NCI-H146 treated with DMSO at 0.1 percent for 48 hours (cell line): Measurements from ENCODE around the gene IL17RB.
A peak's percentile ranks its signal among the peaks of the same experiment; 100 is the strongest.

Source experiments
- DNase-seq: peaks from one replicate; lab custom pipeline; 2025; ENCODE audit not compliant: unreplicated experiment; lab: John Stamatoyannopoulos, UW

The IL17RB gene, protein sequence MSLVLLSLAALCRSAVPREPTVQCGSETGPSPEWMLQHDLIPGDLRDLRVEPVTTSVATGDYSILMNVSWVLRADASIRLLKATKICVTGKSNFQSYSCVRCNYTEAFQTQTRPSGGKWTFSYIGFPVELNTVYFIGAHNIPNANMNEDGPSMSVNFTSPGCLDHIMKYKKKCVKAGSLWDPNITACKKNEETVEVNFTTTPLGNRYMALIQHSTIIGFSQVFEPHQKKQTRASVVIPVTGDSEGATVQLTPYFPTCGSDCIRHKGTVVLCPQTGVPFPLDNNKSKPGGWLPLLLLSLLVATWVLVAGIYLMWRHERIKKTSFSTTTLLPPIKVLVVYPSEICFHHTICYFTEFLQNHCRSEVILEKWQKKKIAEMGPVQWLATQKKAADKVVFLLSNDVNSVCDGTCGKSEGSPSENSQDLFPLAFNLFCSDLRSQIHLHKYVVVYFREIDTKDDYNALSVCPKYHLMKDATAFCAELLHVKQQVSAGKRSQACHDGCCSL

DNA sequence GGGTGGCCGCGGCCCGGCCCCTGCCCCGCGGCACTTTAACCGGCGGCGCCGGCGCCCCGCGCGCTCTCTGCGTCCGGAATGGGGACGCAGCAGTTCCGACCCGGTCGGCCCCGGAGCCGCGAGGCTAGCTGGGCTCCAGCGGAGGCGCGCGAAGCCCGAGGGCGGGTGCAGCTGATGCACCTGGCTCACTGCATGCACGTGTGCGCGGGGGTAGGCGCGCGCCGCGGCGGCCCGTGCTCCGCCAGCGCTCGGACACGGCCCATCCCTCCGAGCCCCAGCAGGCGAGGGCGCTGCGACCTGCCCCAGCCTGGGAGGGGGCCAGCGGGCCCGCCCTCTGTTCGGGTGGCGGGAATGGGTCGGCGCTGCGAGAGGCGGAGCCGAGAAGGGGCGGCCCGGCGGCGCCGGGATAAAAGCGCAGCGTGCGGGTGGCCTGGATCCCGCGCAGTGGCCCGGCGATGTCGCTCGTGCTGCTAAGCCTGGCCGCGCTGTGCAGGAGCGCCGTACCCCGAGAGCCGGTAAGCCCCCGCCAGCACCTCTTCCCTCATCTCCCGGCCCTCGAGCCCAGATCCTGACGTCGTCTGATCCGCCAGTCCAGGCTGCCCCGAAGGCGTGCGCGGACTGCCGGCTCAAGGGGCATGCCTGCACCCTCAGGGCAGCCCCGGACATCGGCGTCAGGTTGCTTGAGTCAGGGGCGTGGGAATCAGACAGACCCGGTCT, at the start of gene IL17RB, which contains the start of gene CHDH:
Gene IL17RB, plus strand, starts transcription at position 435 of the 717 bp plus-strand sequence. Its CDS starts 21 bp downstream, at position 456.
Gene CHDH, minus strand, starts transcription at position 286 of the 717 bp plus-strand sequence. CDS start 22,411 bp downstream, outside the sequence.
- peak; percentile 56 for DNase-seq

DNA sequence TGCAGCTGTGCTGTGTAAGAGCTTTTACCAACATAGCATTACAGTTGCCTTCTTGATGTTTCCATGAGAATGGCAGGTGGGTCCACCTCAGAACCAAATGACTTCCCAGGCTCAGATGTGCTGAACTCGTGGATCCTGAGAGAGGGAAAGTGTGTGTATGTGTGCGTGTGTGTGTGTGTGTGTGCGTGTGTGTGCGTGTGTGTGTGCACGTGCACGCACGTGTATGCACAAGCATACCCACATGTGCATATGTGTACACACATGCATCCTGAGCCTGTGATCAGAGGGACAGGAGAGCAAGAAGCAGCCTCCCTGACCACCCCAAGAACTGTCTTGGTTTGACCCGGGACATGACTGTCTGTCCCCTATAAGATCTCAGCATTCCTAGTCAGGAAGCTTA, 48.2 kb upstream of the IL17RB start:
- DNase-seq: no peak

DNA sequence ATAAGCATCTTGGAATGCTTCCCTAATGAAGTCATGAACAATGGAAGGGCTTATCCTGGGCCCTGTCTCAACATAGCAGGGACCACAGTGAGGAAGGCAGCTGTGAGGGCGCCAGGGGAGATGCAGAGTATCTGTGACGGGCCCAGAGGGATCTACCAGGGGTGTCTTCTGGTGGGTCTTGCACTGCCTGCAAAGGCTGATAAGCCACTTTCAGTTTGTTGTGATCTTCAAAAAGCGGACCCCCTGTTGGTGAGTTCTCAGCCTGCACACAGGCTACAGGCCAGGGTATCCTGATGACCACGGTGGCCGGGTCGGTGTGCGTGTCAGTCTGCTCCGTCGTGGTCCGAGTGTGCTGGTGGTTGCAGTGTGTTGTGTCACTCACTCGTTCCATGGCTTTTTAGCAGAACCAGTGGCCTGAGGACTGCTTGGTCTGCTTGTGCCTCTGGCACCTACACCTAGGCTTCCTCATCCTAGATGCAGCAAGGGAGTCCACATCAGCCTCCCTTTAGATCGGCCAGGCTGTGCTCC, 47.0 kb upstream of the IL17RB start:
- DNase-seq: no peak

DNA sequence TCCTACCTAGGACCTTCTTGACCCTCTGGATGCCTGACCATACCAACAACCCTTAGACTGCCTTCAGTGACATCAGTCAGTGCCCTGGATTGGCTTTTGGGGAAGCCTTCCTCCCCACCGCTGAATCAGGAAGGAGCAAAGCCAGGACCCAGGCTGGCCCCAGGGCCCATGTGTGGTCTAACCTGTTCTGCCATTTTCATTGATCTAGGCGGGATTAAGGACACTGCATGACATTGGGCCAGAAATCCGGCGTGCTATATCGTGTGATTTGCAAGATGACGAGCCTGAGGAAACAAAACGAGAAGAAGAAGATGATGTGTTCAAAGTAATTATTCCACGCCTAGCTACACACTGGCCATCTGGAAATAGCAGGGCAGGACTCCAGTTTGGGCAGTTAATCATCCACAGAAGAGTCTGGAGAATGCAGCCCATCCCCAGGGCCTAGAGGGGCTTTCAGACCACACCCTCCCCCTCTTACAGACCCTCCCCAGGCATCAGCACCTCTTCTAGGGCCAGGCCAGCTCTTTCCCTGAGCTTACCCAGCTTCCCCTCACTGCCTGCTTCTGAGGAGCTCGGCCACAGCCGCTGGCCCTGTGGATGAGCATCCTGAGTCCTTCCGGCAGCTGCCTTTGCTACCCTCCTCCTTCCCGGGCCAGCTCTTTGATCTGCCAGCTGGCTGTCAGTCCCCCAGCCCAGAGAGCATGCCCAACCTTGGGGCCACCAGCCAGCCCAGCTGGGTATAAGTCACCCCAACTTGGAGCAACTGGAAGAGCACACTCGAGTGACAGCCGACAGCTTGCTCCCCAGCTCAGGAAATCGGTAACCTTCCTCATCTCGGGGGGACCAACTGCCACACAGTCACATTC, 46.1 kb upstream of the IL17RB start:
- DNase-seq: no peak

DNA sequence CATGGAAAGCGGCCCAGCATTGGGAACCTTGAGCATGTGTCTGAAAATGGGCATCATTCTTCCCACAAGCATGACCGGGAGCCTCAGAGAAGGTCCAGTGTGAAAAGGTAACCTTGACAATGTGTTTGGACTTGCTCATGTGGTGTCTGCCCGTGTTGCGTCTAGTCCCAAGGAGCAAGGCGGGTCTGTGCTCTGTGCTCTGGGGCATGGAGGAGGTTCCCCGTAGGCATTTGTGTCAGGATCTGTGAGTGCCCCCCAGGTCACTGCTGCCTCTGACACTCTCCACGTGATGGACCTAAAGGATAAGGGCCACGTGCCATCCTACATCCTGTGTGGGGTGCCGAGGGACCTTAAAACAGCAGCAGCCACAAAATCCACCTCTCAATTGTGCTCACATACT, 45.0 kb upstream of the IL17RB start:
- DNase-seq: no peak

DNA sequence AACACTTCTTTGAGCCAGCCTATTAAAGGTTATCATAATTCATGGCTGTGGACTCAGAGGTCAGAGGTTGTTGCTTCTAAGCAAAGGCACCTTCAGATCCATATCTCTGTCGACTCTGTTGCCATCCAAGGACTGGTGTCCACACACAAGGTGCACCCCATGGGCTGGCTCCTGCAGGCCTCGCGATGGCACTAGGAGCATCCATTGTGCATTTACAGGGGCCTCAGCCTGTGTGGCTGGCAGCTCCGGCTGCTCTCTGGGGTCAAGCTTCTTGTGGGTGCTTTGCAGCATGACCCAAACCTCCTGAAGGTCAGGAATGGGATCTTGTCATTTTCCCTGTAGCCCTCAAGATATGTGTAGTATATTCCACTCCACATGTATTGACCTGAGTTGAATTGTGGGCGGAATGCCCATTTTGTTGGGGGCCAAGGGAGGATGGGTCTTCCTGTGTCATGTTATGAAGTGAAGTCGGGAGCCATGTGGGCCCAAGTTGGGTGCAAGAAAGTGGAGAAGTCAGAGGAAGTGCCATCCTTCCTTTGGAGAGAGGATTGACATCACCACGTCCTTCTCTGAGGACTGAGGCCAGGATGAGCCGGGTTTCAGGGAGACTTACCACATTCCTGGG, 44.0 kb upstream of the IL17RB start:
- no peak for DNase-seq

DNA sequence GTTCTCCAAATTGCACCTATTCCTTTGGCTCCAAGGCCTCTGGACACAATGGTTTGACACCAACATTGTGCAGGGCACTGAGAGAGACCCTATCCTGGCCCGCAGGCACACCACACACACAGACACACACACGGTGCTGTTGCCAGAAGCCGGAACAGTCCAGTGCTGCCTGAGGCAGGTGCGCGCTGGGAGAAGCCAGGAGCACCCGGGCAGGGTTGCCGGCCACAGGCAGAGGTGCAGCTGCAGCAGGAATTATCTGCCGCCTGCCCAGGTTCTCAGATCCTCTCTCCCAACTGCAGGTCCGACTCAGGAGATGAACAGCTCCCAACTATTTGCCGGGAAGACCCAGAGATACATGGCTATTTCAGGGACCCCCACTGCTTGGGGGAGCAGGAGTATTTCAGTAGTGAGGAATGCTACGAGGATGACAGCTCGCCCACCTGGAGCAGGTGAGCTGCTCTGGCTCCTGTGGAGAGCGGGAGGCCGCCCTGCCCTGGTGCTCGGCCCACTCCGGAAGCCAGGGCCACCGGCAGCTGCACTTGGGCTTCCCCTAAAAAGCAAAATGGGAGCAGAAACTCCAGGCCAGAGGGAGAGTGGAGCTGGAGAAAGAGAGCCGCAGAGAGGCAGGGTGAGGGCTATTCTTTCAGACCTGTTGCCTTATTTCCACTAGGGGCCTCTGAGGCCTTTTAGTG, 43.1 kb upstream of the IL17RB start:
- peak; percentile 30 for DNase-seq

DNA sequence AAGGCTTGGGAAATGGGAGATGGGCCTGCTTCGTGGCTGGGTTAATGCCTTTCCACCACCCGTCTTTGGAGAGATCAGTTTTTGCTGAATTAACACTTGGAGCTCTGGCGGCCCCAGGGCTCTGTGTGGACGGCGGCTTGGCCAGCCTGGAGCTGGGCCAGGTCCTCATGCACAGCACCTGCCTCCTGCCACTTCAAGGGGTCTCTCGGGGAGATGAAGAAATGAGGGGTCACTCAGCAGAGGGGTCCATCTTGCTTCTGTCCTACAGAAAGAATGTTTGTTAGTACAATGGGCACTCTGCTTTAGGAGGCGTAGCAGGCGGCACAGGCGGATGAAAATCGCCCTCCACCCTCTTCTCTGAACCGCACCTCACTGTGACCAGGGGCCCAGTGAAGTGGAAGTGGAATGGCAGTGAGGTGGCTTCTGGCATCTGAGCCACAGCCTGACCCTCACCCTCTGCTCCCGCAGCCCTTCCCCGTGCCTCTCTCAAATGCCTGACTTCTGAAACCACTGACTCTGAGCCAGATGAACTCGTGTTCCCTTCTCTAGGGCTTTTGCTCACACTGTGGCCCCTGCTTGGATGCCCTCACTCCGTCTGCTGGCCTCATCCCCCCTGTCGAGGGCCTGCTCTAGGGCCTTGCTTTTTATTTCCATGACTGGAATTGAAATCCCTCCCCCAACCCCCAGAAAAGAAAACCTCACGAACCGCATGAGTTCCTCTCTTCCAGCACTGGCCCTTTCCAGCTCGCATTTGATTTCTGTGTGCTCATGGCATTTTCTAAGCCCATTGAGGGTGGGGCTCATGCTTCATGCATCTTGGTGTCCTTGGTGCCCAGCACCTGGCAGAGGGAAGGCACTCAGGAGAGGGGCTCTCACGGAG, 42.3 kb upstream of the IL17RB start:
- no peak for DNase-seq

DNA sequence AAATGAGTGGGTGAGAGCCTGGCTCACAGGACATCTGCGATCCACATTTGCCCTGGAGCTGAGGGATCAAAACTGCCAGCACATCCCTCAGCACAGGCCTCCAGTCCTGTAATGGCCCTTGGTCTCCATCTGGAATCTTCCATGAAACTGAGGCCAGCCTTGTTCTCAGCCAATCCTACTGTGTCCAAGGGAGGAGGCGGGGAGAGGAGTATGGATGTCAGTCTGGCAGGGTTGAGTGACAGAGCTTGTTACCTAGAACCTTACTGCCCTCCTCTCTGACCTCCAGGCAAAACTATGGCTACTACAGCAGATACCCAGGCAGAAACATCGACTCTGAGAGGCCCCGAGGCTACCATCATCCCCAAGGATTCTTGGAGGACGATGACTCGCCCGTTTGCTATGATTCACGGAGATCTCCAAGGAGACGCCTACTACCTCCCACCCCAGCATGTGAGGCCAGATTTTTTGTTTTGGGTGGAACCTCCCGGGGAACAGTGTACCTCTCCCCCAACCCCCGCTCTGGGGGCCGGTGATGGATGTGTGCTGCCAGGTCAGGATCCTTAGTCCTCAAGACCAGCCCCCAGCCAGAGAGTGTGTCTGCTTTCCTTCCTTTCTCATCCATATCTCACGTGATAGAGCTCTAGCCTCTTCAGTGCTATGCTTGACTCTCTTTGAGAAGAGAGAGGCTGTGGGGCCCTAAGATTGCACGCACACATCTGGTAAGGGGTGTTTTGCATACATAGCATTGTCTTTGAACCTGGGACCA, 41.5 kb upstream of the IL17RB start:
- no peak for DNase-seq

DNA sequence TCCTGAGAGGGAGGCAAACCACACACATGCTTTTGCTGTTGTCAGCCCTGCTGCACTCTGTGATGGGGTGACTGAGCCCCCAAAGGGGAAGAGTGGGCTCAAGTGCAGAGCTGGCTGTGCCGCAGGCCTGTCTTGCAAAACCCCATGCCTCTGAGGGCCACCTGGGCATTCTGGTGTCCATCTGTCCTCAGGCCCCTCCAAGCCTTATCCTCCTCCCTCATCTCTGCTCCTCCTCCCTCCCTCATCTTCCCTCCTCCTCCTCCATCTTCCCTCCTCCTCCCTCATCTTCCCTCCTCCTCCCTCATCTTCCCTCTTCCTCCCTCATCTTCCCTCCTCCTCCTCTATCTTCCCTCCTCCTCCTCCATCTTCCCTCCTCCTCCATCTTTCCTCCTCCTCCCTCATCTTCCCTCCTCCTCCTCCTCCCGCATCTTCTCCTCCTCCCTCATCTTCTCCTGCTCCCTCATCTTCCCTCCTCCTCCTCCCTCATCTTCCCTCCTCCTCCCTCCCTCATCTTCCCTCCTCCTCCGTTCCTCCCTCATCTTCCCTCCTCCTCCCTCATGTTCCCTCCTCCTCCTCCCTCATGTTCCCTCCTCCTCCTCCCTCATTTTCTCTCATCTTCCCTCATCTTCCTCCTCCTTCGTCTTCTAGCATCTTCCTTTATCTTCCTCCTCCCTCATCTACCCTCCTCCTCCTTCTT, 40.8 kb upstream of the IL17RB start:
- DNase-seq: no peak

DNA sequence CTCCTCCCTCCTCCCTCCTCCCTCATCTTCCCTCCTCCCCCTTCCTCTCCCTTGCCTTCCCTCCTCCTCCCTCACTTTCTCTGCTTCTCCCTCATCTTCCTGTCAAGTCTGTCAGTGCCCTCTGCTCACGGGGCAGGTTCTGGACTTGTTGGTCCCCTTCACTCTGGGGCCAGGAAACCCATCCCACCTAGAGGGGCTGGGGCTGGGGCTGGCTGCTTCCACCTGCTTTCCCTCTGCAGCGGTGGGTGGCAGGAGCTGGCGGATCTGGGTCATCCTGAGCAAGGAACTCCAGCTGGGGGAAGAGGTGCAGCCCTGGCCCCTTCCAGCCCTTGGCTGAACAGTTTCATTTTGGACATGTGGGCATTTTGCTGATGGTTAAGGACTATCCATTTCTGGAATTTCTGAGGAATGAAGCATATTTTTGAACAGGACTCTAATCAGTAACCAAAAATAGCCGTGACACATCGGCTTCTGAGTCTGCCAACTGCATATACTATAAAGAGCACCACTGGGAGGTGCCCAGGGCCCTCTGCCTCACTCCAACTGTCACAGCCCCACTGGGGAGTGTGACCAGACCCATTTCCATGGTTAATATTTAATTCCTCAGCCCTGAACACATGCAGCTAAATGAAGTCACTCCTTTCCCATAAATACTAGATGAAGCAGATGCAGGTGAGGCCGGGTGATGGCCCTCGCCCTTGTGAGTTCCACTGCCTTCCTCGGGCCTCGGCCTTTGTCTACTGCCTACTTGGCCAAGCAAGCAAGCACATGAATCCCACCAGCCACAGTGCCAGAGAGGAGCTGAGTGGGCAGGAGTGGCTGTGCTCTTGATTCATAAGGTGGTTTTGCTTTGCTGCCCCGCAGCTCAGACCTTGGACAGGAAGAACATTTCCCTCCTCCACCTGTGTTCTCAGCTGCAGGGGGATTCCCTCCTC, 39.9 kb upstream of the IL17RB start:
- no peak for DNase-seq

DNA sequence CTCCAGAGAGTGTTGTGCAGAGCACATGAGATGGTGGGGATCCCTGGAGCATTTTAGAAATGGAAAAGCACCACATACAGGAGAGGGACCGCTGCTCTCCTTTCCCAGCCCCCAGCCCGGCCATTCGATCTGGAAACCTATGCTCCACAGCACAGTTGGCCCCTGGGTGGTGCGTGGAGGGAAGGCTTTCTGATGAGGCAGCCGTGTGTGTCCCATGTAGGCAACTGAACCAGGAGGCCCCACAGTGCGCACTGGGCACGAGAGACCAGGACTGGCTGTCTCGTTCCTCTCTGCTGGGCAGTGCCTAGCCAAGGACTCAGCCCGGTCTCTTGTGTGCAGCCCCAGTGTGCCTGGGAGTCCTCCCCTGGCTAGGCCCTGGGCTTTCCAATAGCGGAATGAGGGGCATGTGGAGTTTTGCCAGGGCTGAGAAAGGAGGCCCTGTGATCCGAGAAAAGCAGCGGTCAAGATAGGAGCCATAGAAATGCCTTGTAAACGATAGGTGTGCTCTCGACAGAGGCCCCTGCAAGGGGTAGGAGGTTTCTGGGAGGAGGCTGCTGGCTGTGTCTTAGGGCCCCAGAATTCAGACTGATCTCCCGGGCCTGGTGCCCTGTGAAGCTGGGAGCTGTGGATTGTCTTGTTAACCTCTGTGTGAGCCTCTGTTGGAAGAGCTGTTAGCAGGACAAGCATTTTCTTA, 39.1 kb upstream of the IL17RB start:
- no peak for DNase-seq

DNA sequence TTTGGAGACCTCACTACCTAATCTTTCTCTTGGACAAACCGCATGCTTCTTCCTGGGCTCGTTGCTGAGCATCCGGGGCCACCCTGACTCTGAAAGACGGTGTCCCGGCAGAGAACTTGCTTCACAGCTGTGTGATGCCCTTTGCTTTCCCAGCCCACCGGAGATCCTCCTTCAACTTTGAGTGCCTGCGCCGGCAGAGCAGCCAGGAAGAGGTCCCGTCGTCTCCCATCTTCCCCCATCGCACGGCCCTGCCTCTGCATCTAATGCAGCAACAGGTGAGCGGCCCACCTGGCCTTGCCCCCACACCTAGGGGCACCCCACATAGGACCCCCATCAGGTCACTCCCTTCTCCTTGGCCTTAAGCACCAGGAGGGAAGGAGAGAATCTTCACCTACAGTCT, 37.9 kb upstream of the IL17RB start:
- DNase-seq: no peak

DNA sequence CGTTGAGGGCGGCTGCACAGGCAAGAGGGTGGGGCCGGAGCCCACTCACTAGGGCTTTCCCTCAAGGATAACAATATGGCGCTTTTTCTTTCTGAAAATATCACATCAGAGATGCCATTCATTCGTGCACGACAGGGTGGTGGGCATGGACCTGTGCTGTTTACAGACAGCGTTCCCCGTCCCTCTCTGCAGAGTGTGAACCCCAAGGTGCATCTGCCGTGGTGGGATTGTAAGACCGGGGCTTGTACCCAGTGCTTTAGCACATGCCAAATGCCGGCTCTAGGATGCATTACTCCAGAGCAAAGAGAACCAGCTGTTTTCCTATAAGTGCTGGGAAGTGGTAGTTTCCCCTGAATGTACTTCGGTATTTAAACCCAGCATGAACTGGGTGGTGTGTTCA, 37.1 kb upstream of the IL17RB start:
- no peak for DNase-seq

DNA sequence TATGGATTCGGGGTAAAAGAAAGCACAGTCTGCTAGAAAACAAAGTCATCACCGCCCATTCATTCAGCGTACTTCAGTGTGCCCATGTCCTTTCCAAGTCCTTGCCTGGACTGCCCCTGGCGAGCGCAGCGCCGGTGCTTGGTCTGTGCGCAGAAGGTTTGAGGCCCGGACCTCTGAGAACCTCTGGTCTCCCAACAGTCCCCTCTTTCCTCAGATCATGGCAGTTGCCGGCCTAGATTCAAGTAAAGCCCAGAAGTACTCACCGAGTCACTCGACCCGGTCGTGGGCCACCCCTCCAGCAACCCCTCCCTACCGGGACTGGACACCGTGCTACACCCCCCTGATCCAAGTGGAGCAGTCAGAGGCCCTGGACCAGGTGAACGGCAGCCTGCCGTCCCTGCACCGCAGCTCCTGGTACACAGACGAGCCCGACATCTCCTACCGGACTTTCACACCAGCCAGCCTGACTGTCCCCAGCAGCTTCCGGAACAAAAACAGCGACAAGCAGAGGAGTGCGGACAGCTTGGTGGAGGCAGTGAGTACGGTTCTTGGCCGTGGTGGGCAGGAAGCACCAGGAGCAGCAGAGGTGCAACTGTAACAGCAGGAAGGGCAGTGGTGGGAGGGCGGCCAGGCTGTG, 36.5 kb upstream of the IL17RB start:
- DNase-seq: no peak
